ENCODE measurements around the gene GMNN.

Gene GMNN

DNA sequence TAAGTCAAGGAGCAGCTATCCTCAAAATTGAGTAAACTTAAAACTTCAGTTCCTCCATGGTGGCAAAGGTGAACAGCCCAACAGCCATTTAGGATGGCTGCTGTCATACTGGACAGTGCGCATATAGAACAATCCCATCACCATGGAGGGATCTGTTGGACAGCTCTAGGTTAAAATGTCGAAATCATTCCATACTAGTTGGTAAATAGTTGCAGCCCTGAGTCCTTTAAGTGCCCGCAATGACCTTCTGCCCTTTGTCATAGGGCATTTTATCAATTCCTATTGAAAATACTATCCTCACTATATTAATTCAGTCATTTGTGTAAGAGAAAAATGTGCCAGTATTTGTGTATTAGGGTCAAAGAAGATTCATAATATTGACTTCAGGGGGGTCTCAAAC, 32.8 kb downstream of the GMNN start:
- TF ChIP-seq FOXP2 (optimal IDR thresholded peaks at IDR 0.05; ENCODE audit: borderline replicate concordance, extremely low read depth, extremely low read length, insufficient read depth) = no peak
- TF ChIP-seq POLR2AphosphoS5 (IDR thresholded peaks at IDR 0.05; ENCODE audit: low read depth, low read length) = no peak
- TF ChIP-seq SIN3A (IDR thresholded peaks at IDR 0.05; ENCODE audit: borderline replicate concordance, insufficient read depth, low read length) = no peak
- TF ChIP-seq TAF1 (IDR thresholded peaks at IDR 0.05; ENCODE audit: borderline replicate concordance, insufficient read depth, low read length) = no peak
- TF ChIP-seq, protein P1, sequence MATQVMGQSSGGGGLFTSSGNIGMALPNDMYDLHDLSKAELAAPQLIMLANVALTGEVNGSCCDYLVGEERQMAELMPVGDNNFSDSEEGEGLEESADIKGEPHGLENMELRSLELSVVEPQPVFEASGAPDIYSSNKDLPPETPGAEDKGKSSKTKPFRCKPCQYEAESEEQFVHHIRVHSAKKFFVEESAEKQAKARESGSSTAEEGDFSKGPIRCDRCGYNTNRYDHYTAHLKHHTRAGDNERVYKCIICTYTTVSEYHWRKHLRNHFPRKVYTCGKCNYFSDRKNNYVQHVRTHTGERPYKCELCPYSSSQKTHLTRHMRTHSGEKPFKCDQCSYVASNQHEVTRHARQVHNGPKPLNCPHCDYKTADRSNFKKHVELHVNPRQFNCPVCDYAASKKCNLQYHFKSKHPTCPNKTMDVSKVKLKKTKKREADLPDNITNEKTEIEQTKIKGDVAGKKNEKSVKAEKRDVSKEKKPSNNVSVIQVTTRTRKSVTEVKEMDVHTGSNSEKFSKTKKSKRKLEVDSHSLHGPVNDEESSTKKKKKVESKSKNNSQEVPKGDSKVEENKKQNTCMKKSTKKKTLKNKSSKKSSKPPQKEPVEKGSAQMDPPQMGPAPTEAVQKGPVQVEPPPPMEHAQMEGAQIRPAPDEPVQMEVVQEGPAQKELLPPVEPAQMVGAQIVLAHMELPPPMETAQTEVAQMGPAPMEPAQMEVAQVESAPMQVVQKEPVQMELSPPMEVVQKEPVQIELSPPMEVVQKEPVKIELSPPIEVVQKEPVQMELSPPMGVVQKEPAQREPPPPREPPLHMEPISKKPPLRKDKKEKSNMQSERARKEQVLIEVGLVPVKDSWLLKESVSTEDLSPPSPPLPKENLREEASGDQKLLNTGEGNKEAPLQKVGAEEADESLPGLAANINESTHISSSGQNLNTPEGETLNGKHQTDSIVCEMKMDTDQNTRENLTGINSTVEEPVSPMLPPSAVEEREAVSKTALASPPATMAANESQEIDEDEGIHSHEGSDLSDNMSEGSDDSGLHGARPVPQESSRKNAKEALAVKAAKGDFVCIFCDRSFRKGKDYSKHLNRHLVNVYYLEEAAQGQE (IDR thresholded peaks at IDR 0.05; ENCODE audit: insufficient read depth in 1 of 2, low read depth in 2 of 2, low read length in 2 of 2) = no peak

DNA sequence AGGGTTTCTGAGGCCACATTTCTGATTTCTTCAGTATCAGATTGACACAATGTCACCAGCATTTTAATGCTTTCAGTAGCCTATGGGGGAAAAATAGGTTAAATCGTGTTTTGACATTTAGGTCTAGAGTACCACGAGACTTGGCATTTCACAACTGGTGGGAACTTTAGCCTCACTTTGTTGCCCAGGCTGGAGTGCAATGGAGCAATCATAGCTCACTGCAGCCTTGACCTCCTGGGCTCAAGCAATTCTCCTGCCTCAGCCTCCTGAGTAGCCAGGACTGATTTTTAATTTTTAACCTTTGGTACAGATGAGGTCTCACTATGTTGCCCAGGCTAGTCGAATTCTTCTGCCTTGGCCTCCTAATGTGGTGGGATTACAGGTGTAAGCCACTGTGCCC, 35.0 kb downstream of the GMNN start:
- TF ChIP-seq TAF1 (IDR thresholded peaks at IDR 0.05; ENCODE audit: borderline replicate concordance, insufficient read depth, low read length) (no peak), FOXP2 (optimal IDR thresholded peaks at IDR 0.05; ENCODE audit: borderline replicate concordance, extremely low read depth, extremely low read length, insufficient read depth) (no peak), POLR2AphosphoS5 (IDR thresholded peaks at IDR 0.05; ENCODE audit: low read depth, low read length) (no peak), SIN3A (IDR thresholded peaks at IDR 0.05; ENCODE audit: borderline replicate concordance, insufficient read depth, low read length) (no peak)
- TF ChIP-seq, protein P1 (IDR thresholded peaks at IDR 0.05; ENCODE audit: insufficient read depth in 1 of 2, low read depth in 2 of 2, low read length in 2 of 2) = no peak

DNA sequence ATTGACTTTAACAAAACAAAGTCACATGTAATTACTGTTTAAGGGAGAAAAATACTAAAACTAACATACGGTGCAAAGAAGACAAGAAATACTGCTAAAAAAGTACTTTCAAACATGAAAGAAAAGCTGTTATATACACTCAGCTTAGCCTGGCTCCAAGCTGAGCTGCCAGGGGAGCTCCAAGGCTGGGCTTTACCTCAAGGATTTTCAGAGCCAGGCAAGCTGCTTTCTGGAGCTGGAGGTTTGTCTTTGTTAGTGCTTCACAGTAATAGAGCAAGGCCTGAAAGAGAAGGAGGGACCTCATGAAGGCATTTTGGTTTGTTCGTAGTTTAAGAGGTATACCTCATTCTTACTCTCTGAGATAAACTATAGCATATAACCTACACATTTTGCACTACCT, 43.6 kb downstream of the GMNN start:
- TF ChIP-seq, protein P1 (IDR thresholded peaks at IDR 0.05; ENCODE audit: insufficient read depth in 1 of 2, low read depth in 2 of 2, low read length in 2 of 2) = no peak
- no peak for TF ChIP-seq SIN3A (IDR thresholded peaks at IDR 0.05; ENCODE audit: borderline replicate concordance, insufficient read depth, low read length)
- TF ChIP-seq TAF1 (IDR thresholded peaks at IDR 0.05; ENCODE audit: borderline replicate concordance, insufficient read depth, low read length) = no peak
- no peak for TF ChIP-seq POLR2AphosphoS5 (IDR thresholded peaks at IDR 0.05; ENCODE audit: low read depth, low read length)
- TF ChIP-seq FOXP2 (optimal IDR thresholded peaks at IDR 0.05; ENCODE audit: borderline replicate concordance, extremely low read depth, extremely low read length, insufficient read depth) = no peak

DNA sequence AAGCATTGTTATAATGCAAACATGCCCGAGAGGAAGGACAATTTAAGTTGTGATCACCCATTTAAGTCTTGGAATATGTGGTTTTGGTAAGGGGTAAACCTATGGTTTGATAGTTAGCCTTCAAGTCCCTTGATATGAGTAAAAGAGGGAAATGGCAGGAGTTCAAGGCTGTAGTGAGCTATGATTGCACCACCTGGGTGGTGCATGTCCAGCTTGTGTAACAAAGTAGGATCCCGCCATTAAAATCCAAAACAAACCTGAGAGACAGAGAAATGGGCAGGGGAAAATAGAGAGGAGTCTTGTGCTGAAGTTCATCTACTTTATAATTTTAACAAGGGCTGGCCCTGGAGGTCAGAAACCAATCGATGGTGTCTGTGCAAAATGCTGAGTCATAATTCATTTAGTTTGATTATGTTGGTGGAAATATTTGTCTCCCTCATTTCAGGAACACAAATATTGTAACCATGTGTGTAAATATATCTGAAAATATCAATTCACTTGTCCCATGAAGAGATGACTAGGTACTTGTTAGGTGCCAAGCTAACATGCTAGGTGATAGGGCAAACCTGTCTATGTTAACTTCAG, 47.2 kb downstream of the GMNN start:
- TF ChIP-seq SIN3A (IDR thresholded peaks at IDR 0.05; ENCODE audit: borderline replicate concordance, insufficient read depth, low read length) = no peak
- TF ChIP-seq FOXP2 (optimal IDR thresholded peaks at IDR 0.05; ENCODE audit: borderline replicate concordance, extremely low read depth, extremely low read length, insufficient read depth) = no peak
- TF ChIP-seq POLR2AphosphoS5 (IDR thresholded peaks at IDR 0.05; ENCODE audit: low read depth, low read length) = no peak
- TF ChIP-seq, protein P1 (IDR thresholded peaks at IDR 0.05; ENCODE audit: insufficient read depth in 1 of 2, low read depth in 2 of 2, low read length in 2 of 2) = no peak
- no peak for TF ChIP-seq TAF1 (IDR thresholded peaks at IDR 0.05; ENCODE audit: borderline replicate concordance, insufficient read depth, low read length)
